ENCODE data around the gene ADD1. TPM values are rescaled to one million over a fixed set of nuclear protein-coding genes. Genes with fewer than 3 reads are reported as not detected.

ADD1 gene
- total RNA-seq, 1 donor from 2014 or later, result 212 TPM

DNA sequence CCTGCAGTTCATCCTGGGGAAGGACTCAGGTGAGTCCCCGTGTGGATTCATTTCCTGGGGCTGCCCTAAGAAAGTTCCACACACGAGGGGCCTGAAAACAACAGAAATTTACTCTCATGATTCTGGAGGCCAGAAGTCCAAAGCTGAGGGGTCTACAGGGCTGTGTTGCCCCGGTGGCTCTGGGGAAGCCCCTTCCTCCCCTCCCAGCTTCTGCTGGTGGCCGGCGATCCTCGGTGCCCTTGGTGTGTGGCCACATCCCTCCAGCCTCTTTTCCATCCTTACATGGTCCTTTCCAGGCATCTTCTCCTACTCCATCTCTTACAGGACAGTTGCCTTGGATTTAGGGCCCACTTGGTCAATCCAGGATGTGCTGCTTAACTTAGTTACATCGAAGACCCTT is 35.6 kb upstream of the ADD1 start:
- H3K4me1 ChIP-seq, result peaks cover 96% of the 10 kb centered on the region
- DNase-seq, result no peak
- H3K36me3 ChIP-seq, result no peaks in the 10 kb centered on the region
- intact Hi-C loops (cut with micrococcal nuclease), result no loop called here
- H3K4me3 ChIP-seq, result no peak overlapping the region
- H3K27ac ChIP-seq (replicated peaks), result peak overlapping the region; percentile 89
- H3K27me3 ChIP-seq (ENCODE audit: low read depth), result no peaks in the 10 kb centered on the region
- H3K9me3 ChIP-seq (replicated peaks), result no peaks in the 10 kb centered on the region
- TF ChIP-seq, protein P1, sequence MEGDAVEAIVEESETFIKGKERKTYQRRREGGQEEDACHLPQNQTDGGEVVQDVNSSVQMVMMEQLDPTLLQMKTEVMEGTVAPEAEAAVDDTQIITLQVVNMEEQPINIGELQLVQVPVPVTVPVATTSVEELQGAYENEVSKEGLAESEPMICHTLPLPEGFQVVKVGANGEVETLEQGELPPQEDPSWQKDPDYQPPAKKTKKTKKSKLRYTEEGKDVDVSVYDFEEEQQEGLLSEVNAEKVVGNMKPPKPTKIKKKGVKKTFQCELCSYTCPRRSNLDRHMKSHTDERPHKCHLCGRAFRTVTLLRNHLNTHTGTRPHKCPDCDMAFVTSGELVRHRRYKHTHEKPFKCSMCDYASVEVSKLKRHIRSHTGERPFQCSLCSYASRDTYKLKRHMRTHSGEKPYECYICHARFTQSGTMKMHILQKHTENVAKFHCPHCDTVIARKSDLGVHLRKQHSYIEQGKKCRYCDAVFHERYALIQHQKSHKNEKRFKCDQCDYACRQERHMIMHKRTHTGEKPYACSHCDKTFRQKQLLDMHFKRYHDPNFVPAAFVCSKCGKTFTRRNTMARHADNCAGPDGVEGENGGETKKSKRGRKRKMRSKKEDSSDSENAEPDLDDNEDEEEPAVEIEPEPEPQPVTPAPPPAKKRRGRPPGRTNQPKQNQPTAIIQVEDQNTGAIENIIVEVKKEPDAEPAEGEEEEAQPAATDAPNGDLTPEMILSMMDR (IDR thresholded peaks at IDR 0.05; ENCODE audit: borderline replicate concordance), result no peak

DNA sequence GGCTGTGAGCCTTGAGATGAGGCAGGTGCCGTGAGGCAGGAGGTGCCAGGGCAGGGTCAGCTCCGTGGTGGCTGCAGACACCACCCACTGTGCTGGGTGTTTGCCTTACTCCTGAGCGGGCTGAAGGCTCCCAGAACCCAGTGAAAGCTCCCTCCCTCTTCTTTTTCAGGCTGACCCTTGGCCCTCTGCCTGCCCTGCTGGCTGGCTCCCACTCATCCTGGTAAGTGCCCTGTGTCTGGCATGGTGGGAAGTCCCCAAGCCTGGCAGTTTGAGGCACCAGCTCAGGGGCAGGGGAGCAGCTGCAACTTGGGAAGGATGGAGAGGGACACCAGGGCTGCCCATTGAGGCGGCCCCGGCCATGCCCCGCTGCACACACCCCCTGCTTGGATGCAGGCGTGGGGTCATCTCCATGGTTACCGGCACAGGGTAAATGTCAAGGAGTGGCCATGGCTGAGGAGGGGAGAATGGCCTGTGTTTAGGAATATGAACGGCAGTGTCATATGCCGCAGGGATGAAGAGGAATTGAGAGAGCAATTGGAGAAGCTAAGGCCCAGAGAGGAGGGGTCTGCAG is 33.9 kb upstream of the ADD1 start:
- Histone ChIP-seq H3K27ac (replicated peaks) (peak overlapping the region; percentile 89), H3K36me3 (no peaks in the 10 kb centered on the region), H3K27me3 (ENCODE audit: low read depth) (no peaks in the 10 kb centered on the region), H3K4me1 (peaks cover 90% of the 10 kb centered on the region), H3K4me3 (no peak overlapping the region), H3K9me3 (replicated peaks) (no peaks in the 10 kb centered on the region)
- intact Hi-C loops (cut with micrococcal nuclease), result no loop called here
- TF ChIP-seq, protein P1 (IDR thresholded peaks at IDR 0.05; ENCODE audit: borderline replicate concordance), result no peak
- no peak for DNase-seq

DNA sequence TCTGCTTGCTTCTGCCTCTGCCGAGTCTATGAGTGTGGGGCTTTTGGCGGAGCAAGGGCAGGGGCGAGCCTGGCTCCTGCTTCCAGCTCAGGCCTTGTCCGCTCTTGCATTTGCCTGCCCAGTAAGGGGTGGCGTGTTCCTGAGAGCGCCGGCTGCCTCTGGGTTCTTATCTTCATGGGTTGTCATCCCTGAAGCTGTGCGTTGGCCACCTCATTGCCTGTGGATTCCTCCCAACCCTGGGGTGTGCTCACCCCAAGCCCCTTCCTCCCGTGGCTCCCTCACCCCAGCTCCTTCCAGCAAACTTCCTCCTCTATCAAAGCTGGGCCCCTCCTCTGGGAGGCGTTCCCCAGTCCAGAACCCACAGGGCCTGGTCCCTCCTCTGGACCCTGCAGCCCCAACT is 33.3 kb upstream of the ADD1 start:
- H3K36me3 ChIP-seq, result no peaks in the 10 kb centered on the region
- H3K4me3 ChIP-seq, result no peak overlapping the region
- peaks cover 83% of the 10 kb centered on the region for H3K4me1 ChIP-seq
- H3K9me3 ChIP-seq (replicated peaks), result no peaks in the 10 kb centered on the region
- intact Hi-C loops (cut with micrococcal nuclease), result no loop called here
- TF ChIP-seq, protein P1 (IDR thresholded peaks at IDR 0.05; ENCODE audit: borderline replicate concordance), result no peak
- peak overlapping the region; percentile 89 for H3K27ac ChIP-seq (replicated peaks)
- DNase-seq, result no peak
- no peaks in the 10 kb centered on the region for H3K27me3 ChIP-seq (ENCODE audit: low read depth)

DNA sequence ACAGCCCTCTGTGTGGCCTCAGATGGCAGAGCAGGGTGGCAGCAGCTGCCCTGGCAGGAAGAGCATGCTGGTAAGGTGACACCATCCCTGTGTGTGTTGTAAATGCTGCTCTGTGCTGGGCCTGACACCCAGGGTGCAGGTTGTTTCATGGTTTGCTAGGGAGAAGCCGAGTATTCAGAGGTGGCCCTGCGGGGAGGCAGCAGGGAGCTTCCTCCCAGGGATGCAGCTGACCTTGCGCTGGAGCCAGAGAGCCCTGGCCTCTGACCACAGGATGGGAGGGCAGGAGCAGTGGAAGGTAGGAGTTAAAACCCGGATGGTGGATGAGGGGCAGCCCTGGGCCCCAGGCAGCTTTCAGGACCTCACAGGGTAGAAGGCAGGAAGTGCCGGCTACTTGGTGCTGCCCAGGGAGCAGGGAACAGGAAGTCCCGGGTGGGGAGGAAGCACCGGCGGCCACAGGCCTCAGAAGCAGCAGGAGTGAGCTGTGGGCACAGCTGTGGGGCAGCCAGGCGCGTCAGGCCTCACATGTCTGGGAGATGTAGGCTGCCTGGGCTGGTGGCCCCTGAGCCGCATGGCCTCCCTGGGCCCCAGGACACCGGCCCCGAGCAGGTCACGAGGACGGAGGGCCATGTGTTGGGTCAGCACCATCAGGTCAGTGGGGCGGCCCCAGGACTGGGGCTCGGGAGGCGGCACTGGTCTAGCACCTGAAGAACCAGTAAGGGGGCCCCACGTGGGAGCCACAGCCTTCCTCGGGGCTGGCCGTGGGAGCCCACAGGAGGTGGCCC is 31.6 kb upstream of the ADD1 start:
- peaks cover 69% of the 10 kb centered on the region for H3K4me1 ChIP-seq
- peak overlapping the region; percentile 63 for H3K4me3 ChIP-seq

DNA sequence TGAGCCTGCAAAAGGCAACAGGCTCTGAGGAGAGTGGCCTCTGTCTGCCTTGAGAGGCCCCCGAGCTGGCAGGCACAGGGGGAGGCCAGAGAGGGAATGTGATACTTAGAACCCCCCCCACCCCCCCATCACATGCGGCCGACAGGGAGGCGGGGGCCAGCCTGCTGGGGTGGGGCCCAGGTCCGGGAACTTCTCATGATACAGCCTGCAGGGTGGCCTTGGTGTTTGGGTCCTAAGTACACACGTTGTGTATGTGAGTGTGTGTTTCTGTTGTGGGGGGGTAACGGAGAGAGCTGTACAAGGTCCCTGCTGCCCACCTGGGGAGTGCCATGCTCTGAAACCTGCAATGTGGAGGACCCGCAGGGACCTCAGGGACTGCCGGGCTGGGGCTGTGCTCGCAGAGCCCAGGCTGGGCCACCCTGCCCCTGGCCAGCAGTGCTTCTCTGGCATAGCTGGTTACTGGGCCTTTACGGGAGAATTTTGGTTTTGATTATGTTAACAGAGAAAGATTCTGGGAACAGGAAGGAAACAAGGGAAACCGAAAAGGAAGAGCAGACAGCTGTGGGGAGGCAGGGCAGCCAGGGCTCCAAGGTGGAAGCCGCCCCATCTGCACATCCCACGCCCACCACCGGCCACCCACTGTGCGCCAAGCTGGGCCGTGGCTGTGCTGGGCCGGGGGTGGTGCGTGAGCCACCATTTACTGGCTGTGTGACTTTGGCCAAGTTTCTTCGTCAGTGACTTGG is 30.9 kb upstream of the ADD1 start:
- intact Hi-C loops (cut with micrococcal nuclease), result no loop called here
- H3K36me3 ChIP-seq, result no peaks in the 10 kb centered on the region
- H3K27ac ChIP-seq (replicated peaks), result peak overlapping the region; percentile 89
- H3K4me3 ChIP-seq, result peak overlapping the region; percentile 63
- TF ChIP-seq, protein P1 (IDR thresholded peaks at IDR 0.05; ENCODE audit: borderline replicate concordance), result no peak
- peaks cover 10% of the 10 kb centered on the region for H3K9me3 ChIP-seq (replicated peaks)
- DNase-seq, result no peak
- H3K4me1 ChIP-seq, result peaks cover 69% of the 10 kb centered on the region
- no peaks in the 10 kb centered on the region for H3K27me3 ChIP-seq (ENCODE audit: low read depth)

More for the DNA sequence above, 31.6 kb upstream of the ADD1 start:
- DNase-seq, result peak; percentile 76
- Histone ChIP-seq H3K27me3 (ENCODE audit: low read depth) (no peaks in the 10 kb centered on the region), H3K36me3 (no peaks in the 10 kb centered on the region), H3K27ac (replicated peaks) (peak overlapping the region; percentile 89), H3K9me3 (replicated peaks) (peaks cover 10% of the 10 kb centered on the region)
- intact Hi-C loops (cut with micrococcal nuclease), result no loop called here
- TF ChIP-seq, protein P1 (IDR thresholded peaks at IDR 0.05; ENCODE audit: borderline replicate concordance), result no peak
